CD4-positive, alpha-beta T cell treated with Interferon gamma for 1 hour (primary cell): Measurements from ENCODE around the gene PLAGL1.

Source experiments
- DNase-seq: peaks from one replicate; pipeline ENCODE4 v3.0.0-alpha.2; 2020

Gene PLAGL1

DNA sequence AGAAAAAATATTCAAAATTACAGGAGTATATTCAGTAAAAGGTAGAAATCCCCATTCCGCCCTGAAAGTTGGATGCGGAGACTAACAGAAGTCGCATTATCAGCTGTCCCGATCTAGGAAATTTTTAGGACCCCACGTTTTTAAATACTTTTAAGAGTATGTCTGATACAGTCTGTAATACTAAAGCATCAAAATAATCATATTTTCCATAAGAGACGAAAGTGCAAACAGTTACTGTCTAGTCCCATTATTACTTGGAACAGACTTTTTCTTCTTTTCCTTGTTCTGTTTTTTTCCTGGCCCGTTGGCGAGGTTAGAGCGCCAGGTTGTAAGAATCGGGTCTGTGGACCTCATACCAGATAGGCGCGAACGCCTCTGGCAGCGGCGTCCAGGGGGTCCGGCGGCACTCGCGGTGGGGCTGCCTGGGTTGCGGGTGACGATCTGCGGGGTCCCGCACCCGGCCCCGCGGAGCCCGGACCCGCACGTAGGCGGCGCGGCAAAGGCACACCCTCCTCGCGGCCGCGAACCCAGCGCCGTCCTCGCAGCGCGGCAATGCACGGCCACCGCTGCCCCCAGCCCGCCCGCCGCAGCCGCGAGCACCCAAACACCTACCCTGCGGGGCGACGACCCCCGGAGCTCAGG lies 460 bp downstream of the PLAGL1 start:
- DNase-seq: no peak

DNA sequence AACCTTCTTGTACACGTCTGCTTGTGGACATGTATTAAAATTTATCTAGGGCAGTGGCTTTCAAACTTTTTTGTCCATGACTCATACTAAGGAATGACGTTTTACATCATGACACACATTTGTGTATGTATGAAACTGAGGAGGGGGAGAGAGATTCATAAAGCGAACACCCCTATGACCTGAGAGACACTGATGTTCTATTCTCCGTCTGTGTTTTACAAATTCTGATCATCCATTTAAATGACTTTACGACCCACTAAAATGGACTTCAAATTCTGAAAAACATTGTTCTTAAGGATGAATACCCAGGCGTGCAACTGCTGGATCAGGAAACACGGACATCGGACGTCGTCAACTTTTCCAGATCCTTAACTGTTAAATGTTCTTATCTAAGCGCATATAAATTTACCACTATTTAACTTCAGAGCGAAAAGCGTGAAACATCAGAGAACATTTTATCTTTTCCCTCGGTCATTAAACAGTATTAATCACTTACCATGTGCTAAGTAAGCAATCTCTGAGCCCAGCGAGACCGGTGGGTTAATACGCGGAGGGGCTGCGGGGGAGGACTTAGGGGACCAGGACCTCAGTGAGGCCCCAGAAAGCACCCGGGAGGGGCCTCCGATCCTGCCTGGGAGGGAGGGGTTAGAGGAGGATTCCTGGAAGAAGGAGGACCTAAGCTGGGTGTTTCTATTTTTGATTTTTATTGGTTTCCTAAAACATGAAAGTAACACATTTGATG lies 1.2 kb downstream of the PLAGL1 start:
- DNase-seq: no peak

DNA sequence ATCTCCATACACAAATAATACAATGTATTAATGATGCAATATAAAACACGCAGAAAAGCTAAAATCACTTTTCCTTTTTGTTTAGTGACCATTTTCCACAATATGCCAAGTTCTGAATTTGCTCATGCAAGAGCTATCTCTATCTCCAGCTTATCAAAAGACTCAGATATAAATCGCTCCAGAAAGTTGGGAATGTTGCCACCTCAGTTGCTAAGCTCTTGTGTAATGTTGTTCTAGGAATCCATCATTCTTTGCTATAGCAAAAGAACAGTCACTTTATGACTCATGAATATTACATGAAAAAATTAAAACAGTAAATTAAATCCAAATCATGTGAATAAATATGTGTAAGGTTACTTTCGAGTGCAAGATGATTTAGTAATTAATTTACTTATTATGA lies 8.7 kb downstream of the PLAGL1 start:
- DNase-seq: no peak

DNA sequence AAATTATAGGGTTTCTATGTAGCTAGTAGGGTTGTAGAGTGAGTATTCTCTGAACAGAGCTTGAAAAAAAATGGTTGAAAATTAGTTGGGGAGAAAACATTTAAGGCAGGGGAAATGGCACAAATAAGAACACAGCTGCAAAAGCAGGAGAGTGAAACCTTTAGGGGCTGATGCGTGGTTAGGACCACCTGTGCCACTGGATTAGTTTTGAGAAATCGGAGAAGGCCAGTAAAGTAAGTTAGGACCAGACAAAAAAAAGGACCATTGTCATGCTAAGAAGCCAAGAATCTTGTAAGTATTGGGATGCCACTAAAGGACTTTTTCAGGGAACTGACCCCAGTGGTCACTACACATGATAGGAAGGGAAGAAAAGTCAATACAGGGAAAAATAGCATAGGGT lies 9.4 kb downstream of the PLAGL1 start:
- DNase-seq: no peak

DNA sequence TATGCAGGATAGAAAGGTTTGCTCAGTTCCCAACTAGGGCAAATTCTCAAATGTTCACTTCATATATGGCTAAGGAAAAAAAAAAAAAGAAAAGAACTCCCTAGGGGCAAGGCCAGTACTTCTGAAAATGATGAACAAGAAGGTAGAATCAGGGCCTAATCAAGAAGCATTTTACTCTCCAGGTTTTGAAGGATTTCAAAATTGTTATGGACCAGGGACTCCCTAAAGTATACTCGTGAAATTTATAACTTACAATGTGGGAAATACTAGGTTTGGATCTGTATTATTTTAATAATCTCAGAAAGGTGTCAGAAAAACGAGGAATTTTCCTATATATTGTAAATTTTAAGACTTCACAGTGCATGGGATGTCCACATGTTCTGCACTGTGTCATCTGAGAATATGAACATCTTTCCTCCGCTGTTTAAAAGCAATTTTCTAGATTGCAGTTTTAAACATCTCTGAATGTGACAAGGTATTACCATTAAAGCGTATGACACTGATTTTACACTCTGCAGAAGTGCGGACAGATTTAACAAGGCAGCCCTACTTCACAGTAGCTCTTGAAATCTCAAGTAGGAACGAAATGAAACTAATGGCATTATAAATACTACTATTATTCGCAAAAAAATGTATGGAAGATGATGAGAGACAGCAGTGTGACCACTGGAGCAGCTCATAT lies 14.0 kb downstream of the PLAGL1 start:
- no peak for DNase-seq

DNA sequence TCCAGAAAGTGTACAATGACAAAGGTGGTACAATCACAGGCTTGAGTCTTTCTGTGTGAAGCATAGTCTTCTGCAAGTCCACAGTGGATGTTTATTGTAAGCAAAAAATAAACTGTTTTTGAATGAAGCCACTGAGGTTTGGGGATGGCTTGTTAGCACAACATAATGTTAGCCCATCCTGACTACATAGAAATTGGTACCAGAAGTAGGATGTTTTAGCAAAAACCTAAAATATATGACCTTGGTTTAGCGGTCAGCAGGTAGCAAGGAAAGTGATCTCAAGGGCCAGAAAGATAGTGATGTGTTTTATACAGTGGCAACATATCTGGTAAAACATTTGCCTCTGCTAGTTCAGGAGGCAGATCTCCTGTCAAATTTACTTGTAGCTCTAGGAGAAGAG lies 15.8 kb downstream of the PLAGL1 start:
- no peak for DNase-seq

DNA sequence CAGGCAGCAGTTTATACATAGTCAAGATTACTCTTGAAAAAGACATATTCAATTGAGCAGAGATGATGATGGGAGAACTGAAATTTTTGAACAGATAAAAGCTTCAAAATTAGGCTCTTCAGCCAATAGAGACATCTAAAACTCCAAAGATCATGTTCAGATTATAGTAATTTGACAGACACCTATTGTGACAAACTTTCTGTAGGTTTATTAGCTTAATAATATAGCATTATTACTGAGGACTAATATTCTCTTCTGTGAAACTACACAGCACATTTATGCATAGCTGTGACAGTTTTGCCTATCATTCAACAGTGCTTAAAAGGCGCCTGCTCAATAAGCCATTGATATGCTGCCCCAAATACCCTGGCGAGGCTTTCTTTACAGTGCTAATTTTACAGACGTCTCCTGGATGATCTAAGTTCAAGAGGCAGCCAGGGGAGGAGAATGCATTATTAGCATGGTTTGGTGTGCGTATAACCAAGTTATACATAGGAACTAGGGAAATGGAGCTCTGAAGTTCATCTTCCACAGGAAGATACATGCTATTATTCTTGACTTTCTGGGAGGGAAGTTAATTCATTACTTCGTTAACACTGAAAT lies 21.5 kb downstream of the PLAGL1 start:
- DNase-seq: no peak

DNA sequence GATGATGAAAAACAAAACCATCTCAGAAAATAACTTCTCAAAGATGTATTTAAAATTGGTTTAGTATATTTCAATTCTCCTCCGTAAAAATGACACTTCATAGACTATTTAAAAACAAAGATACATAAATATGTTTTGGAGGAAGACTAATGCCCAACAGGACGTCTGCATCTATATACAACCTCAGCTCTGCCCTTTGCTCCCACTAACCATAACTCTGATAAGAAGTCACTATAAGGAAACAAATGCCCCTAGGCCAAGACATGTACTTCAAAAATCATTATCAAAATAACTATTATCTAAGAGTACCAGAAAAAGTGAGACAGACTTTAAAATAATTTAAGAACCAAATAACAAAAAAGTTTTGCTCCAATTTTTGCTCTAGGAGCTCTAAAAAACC lies 23.4 kb downstream of the PLAGL1 start:
- DNase-seq: no peak

DNA sequence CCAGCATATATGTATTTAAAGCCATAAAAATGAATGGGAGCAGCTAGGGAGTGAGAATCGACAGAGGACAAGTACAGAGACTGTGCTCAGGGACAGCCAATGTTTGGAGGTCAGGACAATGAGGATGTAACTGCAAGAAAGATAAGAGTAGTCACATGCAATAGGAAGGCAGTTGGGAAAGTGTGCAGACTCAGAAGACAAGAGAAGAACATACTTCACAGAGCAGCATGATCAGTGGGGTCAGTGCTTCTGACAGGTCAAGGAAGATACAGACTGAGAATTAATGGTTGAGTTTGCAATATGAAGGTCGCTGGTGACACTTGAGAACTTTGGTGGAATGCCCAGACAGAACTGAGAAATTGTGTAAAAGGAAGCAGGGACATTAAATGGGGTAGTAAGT lies 25.1 kb downstream of the PLAGL1 start:
- no peak for DNase-seq

DNA sequence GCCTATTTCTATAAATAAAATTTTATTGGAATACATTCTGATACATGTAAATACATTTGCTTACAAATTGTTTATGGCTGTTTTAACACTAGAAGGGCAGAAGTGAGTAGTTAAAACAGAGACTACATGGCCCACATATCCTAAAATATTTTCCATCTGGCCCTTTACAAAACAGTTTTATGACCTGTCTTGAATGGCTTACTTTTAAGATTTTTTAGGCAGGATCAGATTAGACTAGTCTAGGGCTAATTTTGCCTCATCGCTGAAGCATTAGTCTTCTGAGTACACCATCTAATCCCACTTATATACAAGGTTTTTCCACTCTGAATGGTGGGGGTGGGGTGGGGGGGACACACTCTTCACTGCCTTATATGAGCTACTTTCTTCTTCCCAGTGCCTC lies 27.1 kb downstream of the PLAGL1 start:
- DNase-seq: no peak

DNA sequence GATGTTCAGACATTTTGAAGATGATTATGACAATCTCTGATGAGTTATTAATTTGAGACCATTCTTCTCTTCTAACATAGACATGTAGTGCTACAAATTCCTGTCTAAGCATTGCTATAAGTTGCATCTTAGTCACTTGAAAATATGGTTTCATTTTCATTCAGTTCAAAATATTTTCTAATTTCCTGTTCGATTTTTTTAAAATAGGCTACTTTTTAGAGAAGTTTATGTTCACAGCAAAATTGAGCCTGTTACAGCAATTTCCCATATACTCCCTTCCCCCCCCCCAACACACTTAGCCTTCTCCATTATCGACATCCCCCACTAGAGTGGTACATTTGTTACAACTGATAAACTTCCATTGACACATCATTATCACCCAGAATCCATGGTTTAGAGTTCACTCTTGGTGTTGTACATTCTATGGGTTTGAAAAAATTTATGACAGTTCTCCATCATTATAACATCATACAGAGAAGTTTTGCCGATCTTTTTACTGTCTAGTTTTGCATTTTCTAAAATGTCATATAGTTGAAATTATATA lies 31.2 kb downstream of the PLAGL1 start:
- DNase-seq: no peak

DNA sequence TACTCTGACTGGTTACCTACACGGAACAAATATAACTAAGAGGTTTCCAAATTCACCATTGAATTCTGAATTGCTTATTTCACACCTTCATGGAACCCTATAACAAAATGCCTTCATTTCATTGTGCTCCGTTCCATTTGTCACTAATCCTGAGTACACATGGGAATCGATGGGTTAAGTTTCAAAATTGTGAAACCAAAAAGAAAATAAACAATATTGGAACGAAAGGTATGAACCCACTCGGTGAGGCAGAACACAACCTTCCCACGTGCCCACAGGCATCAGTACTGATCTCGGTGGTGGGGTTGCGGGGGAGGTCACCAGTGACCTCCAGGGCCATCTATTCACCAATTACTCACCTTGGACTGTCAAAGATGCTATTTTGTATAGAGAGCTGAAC lies 34.0 kb downstream of the PLAGL1 start:
- no peak for DNase-seq

DNA sequence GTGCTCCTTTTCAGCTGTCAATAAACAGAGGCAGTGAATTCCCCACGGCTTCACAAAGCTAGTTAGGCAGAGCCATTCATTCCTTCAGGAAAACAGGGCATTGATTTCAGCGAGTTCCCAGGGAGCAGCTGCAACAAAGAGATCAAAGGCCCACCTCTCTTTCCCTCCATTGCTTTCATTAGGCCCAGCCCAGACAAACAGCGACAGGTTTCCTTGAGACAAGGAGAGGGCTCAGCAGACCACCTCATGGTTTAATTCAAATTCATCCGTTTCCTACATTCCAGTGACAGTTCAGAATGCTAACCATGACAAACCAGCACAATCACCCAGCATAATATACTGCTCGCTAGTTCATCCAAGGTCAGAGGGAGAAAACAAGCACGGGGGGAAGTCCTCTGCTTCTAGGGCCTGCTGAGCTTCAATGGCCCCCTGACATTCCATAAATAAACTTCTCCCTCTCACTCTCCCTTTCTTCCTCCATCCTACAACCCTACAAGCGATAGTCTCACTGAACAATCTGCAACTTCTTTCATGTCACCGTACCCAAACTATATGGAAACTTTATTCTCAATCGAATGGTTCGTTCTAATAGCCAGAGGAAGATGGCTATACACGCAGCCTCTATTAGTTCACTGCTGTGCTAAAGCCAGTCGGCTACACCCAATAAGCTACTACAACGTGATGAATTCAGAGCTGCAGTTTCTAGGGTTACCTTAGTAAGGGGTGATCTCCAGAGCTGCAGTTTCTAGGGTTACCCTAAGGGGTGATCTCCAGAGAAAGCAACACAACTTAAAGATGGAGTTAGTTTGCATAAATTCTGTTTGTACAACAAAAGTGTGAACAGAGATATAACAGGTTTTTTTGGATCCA lies 34.7 kb downstream of the PLAGL1 start:
- DNase-seq: no peak

DNA sequence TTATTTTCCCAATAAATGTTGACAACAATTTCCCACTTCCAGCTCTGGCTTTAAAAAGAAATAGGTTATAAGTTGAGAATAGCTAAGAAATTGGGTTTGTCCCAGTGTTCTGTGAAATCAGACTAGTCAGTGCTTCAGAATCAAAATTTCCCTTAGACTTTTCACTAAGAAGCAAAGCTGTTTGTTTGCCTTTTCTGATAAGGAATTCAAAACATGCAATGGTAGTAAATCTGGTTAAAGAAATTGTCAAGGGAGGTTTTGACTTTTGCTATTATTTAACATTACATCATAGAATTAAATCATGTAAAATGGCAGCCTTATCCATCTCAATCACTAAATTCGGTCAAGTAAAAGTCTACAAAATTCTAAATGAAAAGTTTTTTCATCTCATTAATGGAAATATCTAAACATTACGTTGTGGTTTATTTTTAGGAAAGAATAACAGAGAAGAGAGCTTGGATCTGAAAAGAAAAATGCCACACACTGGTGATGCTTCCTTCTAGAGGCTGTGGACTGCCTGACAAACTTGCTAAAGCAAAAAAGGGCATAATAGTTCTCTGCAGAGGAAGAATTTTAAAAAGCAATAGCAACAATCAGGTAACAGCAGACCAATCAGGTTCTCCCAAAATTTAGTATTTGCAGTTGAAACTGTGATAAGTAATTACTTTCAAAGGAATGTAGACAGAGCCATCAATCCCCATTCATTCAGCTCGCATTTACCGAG lies 36.4 kb downstream of the PLAGL1 start:
- DNase-seq: no peak

DNA sequence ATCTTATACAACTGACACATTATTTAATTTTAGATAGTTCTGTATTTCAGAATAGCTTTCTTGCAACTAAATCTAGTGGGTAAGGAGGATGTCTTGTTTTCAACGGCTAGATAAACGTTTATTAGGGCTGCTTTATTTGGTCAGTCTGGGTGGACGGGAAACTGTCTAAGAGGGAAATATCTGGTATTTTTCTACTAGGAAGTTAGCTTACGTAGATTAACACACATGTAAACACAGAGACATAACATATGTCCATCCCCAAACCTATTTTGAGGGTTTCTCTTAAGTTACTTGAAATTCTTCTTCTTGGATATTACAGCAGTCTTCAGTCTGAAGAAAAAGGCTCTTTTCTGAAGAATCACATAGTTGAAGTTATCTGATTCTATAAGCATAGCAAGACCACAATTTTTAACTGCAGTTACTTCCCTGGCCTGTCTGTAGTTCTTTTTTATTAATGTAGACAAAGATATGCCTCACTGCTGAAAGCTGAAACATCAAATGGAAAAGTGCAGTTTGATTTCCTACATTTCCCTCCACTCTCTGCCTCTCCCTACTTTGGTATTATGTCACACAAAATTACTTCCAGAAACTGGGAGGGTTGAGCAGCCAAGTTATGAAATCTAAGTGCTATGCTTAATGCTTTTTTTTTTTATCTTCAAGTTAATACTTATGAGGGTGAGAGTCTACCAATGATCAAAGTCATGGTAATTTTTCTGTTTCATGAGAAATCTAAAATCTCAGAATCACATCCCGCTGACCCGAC lies 37.4 kb downstream of the PLAGL1 start:
- no peak for DNase-seq

DNA sequence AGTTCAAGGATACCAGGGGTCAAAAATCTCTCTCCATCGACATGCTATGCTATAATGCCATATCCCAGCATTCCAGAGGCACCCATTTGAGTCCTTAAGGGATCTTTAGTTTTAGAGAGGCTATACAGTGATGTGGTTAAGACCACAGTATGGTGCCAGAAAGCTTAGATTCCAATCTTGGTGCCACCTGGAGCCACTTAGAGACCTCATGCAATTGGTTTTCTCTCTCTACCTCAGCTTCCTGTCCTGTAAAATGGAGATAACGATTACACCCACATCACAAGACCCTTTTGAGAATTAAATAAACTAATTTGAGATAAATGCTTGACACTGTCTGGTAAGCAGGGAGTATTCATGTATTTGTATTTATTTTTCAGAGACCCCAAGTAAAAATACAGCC lies 39.0 kb downstream of the PLAGL1 start:
- DNase-seq: no peak

DNA sequence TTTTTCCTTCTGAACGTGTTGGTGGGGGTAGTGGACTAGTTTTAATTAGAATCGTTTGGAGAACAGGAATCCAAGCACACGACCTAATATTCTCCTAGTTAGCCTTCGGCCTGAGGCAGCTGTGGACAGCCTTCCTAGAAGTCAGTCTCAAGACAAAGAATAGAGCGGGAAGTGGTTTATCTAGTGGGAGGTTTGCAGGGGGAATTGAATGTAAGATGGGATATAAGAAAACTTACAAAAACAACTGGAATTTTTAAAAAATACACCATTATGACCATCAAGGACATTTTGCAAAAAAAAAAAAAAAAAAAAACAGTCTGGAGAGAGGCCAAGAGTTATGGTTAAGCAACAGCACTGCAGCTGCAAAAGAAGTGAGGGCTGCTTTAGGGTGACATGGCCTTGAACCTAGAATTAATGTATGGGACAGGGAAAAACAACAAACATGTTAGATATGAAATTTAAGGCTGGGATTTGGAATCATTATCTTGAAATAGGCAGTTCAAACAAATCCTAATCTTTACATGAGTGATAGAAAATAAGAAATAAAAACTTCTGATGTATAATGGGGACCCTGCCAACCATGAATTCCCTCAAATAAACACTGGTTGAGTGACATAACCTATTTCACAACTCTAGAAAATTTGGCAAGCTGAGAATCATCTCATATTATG lies 40.2 kb downstream of the PLAGL1 start:
- DNase-seq: no peak

DNA sequence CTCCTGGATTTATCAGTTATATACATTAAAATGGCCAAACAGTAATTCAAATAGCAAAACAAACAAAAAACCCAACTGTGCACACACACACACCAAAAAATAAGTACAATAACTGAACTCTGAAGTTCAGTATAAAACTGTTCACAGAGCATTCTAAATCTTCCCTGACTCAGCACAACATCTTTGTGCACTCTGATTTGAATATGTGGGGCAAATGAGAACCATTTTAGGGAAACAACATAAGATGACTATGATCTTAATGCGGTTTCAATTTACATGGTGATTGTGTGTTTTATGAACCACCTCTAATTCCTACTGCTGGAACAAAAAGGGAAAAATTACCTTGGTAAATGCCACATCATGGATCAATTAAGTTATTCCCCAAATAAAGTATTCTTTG lies 41.7 kb downstream of the PLAGL1 start:
- no peak for DNase-seq

DNA sequence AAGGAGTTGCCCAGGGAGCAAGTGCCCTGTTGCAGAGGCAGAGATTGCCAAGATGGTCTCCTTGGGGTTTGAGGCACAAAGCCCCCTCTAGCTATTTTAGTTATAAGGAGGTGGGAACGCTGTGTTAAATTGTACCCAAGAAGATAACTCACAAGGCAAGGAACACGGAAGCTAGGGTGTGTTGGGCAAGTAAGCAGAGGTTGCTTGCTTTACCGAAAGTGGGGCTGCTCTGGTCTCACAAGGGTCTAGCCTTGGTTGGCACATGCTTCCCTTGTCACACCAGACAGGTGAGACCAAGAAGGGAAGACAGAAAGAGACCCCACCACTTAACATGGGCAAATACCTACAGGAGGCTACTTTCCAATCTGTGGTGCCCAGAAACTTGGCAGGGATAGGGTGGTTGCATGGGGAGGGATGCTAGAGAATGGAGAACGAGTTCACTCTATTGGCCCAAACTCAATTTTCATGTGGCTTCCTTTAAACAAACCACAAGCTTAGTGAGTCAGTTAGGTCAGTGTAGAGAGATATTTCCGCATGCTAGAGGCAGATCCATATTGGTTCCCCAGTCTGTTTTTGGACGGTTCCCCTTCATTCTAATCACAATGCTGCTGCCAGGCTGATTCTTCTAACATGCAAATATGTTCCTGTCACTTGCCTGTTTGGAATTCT lies 42.4 kb downstream of the PLAGL1 start:
- DNase-seq: no peak

DNA sequence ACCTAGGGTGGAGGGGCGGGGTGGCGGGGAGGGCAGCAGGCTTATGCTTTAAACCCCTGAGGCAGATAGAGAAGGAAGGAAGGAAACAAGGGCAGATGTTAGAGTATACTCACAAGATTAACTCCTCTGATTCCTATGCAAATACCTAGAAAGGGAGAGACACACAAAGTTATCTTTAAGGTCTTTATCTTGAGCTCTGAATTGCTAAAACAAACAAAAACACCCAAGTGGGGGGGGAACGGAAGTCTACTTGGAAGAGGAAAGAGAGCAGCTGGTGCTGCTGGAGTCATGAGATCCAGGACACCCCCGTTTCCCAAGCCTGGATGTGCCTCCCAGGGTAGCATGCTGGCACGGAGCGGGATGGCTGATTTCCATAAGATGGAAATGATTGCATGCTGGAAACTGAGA lies 43.4 kb downstream of the PLAGL1 start:
- DNase-seq: no peak
